ENCODE results near the gene SOBP.

The SOBP gene

DNA sequence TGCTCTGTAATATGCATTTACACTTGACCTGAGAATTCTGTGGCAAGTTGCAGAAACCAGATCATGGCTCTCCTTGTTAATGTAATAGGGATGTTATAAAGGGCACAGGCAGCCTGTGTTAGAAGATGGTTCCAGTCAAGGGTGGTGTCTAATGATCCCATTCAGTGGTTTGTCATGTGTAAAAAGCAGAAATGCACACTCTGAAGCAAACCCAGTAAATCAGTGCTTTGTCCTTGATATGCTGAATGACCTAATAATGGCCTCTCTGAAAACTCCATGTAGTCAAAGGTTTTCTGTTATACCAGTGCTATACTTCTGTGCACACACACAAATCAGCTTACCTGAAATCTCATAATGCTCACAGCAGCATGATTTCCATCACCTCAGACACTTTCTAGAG is 66.2 kb downstream of the SOBP start:
- DNase-seq, result no peak

DNA sequence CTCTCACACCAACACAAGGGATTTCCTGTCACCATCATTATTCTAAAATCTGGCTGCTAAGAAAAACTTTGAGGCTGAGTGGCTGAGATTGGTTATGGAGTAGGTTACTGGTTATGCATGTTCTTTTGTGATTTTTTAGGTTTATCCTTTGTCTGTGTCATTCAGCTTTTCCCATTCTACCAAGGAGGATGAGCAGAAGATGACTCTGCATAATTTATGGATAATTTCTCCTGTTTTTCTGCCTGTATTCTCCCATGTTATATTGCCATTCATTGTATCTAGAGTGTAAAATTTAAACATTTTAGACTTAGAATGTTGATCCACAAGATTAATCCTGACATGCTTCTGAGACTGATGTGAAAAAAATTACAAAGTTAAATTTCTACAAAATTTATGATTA is 67.8 kb downstream of the SOBP start:
- no peak for DNase-seq

DNA sequence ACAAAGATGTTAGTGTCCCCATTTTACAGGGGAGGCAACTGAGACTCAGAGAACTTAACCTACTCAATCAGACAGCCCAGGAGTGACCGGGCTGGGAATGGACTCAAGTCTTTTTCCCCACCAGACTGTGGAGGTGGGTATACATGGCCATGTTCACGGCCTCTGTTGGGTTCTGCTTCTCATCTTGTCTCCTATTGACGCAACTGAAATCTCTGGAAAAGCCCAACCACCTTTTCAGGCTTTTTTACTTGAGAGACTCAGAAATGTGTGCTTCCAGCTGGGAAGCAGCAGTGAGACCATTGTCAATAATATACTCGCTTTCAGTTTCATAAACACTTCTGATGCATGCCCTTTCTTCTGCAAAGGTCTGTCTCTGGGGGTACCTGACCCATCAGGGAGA is 70.7 kb downstream of the SOBP start:
- no peak for DNase-seq

DNA sequence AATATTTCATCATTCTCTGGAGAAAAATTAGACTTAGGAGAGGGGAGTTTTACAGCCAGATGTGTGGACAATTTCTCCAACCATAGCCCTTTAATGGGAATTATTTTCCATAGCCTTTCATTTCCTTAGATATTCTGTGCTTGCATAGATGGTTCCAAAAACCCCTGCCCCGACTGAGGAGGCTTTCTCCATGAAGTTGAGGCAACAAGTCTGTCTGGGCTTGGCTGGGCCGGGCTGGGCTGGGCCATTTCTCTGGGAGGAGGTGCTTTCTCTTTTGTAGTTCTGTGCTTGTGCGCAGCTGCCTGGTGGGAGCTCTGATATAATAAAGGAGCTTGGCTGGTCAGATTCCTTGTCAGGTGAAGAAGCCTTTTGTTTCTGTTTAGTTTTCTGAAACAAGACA is 71.4 kb downstream of the SOBP start:
- DNase-seq, result no peak

DNA sequence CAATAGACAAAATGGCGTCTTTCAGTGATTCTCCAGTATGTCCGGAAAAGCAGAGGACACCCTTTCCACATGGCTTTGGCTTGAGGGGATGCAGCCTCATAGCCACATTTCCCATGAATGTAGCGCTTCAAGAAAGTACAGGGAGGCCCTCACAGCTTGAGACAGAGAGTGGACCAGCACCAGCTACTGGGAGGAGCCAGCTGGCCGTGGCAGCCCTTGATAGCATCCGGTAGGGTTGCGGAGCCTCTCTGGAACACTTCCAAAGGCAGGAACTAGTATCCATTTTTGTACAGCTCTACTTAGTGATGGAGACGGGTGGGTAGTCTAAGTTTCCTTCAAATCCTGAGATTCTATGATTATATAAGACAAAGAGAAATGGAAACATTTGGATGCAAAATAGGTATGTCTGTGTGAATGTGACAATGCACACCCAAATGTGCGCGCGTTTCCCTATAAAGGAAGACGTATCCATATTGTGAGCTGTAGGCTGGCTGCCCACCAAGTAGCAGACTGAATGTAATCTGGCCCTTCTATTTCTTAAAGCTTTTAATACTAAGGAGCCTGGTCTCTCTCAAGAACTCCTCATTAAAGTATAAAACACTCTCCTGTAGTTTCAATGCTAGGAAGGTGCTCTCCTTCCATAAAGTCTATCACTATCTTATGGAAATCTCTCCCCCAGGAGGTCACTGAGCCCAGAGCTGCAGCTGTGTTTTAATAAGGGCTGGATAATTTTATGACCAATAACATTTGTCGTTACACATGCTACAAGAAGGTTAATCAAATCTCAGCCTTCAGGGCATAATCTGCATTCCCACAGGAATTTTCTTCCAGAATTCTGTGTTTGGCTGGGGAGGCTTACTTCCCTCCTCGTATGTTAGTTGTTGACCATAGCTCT is 74.0 kb downstream of the SOBP start:
- no peak for DNase-seq

DNA sequence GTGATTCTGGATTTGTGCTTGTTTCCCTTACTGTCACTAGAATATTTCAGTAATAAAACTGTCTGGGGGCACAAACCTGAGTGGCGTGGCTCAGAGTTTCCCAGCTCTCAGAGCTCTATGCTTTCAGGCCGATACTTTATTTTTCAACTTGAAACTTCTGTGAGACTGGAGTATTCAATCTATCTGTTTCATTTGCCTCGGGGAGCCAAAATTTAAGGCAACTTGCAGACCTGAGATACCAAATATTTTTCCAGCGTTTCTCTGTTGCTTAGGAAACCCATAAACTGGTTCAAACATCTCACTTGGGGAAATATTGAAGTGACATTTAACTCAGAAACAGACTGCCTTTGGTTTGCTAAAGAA is 74.7 kb downstream of the SOBP start:
- no peak for DNase-seq

DNA sequence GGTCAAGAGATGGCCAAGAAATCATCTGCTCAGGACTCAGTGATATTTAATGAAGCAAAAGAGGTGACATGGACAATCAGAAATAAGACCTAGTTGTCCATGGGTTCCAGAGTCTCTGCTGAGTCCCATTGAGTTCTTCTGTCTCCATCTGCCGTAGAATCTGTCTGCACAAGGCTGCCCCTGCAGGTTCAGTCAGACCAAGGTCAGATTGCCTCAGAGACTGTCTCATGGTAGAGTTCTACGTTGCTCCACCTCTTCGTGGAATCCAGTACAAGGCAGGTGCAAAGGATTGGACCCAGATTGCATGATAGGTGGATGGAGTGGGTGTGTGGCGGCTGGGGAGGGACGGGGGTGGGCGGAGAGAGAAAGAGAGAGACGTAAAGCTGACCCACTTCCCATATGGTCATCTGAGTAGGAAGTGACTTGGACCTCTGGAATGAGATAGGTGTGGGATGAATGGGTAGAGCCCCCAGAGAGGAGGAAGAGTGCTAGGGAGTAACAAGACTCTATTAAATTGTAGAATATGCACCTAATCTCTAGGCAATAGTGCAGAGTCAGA is 75.3 kb downstream of the SOBP start:
- DNase-seq, result no peak

DNA sequence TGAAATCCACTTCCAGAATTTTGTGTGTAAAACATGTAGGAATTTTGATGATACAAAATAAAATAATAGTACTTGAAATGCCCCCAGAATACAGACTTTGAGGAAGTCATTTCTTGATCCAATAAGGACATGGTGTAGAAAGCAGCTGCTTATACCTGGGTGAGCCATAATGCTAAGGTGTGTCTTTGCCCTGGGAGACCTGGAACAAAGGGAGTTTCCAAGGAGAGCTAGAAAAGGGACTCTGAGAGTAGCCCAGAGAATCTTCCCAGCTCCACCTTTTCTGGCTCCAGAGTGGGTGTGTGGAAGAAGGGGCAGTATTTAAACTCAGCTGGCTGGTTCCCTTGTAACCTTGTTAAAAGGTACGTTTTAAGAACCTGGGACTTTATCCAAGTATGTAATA is 77.7 kb downstream of the SOBP start:
- no peak for DNase-seq

DNA sequence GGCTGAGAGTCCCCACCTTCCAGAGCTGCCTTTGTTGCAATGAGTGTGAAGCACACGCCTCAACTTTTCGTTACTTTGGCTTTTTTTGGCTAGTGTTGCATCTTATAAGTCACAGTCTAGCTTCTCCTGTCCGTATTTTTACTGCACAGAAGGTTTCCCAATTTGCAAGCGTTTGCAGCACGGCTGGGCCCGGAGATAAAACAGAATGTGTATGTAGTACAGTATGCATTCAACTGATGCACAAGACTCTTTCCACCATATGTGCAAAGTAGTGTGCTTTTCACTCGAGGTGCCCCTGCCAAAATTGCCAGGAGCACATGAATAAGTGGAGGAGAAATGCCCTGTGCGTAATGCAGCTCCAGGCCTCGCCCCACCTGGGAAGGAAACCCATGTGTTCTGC is 79.6 kb downstream of the SOBP start:
- DNase-seq, result no peak

DNA sequence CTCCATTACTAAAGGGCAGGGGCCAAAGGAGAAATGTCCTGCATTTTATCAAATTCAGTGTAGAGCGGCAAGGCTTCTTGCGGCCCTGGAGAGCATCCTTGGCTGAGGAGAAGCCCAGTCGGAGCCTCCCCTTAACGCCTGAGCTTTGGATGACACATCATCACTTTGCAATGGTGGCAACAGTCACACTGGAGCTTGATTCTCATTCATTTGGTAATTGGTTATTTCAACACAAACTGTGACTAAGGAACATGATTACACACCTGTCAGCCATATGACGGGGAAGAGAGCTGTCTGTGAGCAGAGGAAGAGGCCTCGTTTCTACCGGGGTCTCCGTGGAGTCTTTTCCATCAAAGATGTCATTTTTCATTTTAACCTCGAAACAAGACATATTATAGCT is 81.4 kb downstream of the SOBP start:
- DNase-seq, result no peak

DNA sequence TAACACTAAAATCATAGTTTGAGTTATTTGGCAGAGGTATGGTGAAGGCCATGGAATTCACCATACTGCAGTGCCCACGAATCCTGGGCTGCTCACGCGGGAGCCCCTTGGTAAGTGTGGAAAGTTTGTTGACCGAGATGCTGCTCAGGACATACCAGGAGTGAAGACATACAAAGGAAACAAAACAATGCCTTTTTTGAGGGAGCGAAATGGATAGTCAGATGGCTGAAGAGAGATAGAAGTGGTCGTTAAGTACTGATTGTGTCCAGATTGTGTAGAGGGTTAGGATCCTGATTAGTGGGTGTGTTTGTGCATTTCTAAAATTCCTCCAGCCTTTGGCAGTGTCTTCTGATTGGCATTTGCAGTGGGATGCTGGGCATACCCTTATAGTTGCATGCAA is 83.0 kb downstream of the SOBP start:
- no peak for DNase-seq

DNA sequence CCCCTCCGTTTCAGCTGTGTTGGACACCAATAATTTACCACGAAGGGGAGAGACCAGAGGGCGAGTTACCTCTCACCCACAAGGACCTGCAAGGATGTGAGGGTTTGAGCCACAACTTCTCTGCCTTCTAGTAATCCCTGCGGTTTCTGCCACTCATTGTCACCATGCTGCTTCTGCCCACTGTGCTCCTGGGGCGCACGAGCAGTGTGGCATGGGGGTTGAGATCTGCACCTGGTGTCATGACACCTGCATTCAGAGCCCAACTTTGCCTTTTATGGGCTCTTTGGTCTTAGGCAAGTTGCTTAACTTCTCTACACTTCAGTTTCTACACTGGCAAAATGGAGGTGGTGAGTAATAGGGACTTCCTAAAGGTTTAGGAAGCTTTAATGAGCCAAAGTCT is 84.9 kb downstream of the SOBP start:
- DNase-seq, result no peak

DNA sequence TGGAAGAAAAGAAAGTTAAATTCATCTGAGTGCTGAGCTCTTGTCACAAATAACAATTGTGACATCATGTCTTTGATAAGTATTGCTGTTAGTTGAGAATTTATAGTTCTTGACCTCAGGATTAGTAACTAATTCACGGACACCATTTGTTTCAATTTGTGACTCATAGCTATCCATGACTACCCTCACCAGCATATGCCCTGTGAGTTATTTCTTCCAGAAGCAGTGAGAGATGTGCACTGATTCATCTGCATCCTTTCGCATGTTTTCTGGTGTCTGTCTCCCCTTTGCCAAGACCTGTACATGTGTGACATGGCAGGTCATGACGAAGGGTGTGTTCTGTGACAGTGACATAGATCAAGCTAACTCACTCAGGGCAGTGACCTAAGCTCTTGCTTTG is 86.9 kb downstream of the SOBP start:
- DNase-seq, result peak; percentile 2

DNA sequence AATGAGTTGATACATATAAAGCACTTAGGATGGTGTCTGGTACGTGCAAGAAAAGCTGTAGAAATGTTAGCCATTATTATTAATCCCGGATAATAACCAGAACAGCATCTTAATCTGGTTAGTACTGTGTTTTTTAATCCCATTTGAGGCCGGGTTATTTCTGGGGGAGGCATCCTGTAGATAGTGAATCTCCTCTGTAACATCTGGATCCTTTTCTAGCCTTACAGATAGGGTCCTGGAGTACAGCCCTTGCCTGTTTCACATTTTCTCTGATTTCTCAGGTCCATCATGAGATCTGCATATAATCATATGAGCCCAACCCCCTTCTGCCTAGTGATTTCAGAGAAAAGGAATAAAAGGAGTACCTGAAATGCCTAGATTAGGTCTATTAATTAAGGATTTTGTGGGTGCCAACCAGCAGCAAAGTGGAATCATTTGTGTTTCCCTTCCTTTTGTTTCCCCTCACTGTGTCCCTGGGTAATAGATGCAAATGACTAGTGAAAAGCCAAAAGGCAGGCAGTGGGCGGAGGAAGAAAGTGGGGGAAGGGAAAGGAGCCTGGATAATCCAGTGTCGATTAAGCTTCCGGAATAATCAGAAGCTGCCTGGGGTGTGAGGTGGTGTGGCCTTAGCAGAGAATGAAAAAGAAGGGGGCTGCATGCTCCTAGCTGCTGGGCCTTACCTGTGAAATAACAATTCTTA is 88.9 kb downstream of the SOBP start:
- DNase-seq, result no peak

DNA sequence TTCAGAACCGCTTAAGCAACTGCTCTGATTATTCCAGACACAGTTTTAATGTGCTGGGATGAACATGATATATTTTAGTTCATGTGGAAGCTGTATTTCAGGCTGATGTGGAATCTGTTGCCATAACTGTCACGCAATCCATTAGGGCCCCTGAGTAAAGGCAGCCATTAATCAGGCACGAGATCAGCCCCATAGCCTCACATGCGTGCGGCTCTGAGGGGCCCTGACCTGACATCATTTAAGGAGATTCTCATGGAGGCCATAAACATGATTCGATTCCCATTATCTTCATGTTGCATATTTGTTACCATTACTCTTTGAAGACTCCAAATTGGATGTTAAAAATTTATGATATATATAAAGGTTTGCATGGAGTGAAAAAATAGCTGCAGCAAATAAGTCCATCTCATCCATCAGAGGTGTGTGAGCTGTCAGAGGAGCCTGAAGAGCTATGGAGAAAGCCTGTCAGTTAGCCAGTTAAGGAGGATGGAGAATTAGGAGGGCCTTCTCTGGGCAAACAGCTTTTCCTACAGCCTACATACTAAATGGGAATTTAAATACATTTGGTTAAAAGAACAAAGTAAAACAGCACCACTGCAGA is 89.6 kb downstream of the SOBP start:
- DNase-seq, result no peak

DNA sequence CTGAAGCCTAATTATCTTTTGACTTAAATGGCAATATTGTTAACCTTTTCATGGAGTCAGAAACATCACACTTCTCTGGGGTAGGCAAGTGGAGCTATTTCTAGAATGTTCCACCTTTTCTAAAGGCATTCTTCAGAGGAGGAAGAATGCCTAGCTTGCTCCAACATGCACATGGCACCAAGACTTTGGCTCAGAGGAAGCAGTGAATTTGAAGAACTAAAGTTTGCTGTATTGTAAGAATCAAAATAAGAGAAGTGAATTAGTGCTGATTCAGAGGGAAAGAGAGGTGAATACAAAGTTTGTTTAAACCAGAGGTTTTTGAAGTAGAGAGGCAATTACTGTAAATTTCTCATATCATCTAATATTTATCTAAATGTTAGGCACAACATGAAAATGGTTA is 92.2 kb downstream of the SOBP start:
- no peak for DNase-seq

DNA sequence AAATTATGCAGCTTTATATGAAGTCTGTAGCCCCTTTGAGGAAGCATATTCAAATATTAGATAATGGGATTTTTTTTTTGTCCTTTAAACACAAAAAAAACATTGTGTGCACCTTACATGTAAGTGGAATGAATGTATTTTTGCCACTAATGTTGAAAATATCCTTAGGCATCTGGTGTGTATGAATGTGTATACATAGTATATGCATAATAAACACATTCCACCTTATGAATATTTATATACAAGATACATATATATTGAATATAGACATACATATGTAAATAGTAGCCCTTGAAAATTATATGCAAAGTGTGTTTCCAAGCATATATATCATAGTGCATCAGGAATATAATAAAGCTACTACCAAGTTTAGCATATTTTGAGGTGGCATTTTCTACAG is 94.8 kb downstream of the SOBP start:
- no peak for DNase-seq

DNA sequence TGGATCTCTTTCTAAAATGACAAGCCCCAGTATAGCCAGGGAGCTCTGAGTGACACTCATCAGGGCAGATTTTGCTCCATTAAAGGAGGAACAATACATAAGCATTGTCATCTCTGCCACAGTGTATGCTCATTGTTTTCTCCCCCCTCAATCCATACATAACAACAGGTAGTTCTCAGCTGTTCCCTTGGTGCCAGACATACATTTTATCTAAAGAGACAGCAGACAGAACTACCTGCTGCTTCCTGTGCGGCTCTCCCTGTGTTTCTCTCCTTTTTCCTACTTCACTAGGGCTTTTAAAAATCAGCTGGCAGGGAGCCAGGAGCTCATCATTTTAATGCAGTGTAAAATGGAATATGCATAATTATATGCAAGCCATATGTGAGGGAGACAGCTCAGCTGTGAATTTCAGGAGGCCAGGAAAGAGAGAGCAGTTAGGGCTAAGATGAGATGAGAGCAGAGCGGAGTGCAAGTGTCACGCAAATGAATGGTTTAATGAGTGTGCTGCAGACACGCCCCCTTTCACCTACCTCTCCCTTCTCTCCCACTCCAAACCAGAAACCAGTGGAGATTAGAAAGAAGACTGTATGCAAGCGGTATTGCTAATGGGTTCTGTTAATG is 96.0 kb downstream of the SOBP start:
- no peak for DNase-seq

DNA sequence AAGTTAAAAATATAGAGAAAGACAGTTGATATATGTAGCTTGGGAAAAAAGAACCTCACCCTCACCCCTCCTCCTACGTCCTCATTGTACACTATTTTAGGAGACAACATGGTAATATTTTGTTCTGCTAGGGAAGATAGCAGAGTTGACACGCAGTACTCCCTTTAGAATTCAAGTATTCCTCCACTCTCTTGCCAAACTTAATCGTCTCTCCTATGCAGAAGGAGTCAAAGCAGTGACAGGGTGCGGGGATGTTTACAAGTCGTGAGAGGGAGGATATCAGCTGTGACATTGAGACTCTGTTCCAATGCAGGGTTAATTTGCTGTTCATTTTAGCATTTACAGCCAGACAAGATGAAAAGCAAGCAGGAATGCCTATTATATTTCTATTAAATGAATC is 97.5 kb downstream of the SOBP start:
- no peak for DNase-seq

DNA sequence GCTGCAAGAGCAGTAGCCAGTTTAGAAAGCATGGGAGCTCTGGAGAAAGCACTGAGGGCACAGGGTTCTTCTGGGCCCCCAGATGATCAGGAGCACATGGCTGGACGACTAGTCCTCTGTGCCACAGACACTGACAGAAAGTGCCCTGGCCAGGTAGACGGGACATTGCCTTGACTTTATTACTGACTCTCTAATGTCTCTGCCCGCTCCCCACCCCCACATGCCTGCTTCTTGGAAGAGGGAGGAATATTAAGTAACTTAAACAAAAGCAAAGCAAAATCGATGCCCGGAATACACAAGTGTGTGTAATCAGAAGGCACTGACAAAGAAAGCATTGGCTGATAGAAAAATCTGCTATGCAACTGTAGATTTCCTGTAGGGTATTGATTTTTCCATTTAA is 99.3 kb downstream of the SOBP start:
- DNase-seq, result no peak

DNA sequence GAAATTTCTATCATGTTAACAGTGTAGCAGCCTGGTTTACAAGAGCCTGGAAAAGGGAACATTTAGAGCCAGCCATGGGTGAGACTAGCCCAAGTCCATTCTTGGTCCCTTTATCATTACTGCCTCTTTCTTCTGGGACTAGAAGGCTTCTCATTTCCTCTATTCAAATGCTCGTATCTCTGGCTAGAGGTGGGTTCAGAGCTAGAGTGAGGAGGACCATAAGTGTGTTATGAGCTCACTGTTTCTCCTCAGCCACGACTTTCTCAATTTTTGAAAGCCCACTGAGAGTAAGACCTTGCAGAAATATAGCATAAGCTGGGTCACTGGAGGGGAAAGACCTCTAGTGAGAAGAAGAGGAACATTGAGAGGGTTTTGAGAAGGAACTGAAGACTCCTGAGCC is 100.0 kb downstream of the SOBP start:
- no peak for DNase-seq

DNA sequence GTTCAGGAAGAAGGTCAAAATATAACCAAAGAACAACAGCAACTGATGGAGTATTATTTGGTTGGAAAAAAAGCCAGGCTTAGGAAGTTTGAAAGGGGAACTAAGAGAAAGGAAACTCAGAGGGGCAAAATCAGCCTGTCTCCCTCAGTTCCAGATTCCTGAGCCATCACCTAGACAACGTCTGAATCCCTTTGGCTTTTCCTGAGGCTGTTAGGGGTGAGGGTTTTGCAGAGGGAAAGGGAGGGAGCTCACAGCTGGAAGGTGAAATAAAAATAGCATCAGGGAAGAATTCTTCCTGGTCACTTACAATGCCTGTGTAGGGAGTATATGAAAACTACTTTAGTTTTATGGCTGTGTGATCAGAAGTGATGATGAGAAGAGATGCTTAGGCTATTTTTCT is 100.5 kb downstream of the SOBP start:
- DNase-seq, result no peak

DNA sequence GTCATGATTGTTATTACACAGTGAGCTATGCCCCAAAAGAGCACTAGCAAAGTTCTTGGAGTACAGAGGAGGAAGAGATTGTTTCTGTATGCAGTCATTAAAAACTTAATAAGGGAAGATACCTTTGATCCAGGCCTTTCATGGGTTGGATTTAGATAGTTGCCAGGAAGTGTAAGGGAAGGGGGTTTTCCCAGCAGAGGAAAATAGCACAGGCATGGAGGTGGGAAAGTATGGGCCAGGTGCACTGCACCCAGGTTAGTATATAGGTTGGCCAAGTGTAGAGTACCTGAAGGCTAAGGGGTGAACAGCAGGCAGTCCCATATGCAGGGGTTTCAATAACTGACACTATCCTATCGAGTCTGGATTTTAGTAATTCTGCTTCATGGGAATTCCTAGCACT is 101.4 kb downstream of the SOBP start:
- DNase-seq, result no peak

DNA sequence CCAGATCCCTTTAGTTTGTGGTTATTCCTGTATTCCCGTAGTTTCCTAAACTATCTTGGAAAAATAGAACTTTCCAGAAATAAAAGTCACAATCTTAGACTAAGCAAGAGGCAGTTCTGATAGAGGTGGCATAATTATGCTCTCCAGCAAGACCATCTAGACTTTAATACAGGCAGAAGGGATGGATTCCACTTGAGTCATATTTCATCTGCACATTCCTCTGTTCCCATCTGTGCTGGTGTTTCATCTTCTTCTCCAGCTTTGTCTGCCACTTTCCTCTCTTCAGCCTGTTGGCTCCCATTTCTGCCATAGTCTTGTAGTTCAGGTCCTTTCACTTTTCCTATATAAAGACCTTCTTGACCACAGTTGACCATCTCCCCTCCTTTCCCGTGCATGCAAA is 102.9 kb downstream of the SOBP start:
- DNase-seq, result no peak
